Inferior parietal cortex (tissue), 1 donor: ENCODE results near the gene SLC27A5.
"Not testable (repeated sequence)": the region's sequence is repeated elsewhere in the genome, so short reads cannot be mapped to it uniquely, and the experiment has no call there.

ENCODE experiments used
- DNase-seq: peaks from one replicate; pipeline ENCODE4 v3.0.0-alpha.2; 2016; ENCODE audit errors: extremely low spot score

The SLC27A5 gene

DNA sequence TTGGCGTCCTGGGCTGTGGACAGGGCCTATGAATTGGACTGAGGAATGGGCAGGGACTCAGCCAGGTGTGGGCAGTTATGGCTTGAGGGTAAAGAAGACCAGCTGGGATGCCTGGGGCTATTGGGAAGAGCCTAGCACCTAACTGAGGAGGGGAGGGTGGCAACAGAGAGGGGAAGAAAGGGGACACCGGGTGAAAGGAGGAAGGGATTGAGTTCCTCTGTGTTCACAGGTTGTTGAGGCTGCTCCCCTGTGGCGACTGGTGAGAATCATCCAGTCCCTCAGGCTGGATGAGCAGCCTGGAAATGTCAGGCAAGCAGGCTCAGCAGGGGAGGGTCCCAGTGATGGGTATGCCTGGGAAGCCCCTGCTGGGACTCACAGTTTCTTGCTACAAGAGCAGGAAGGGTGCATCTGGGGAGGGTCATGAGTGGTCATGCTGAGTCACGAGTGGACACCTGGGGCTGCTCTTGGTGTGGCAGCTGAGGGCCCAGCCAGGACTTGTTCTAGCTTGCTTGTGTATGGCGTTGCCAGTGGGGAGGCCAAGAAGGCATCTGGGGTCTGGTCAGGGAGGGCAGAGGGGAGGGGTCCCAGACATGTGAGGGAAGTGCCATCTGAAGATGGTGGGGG lies 43.5 kb downstream of the SLC27A5 start:
- no peak for DNase-seq

DNA sequence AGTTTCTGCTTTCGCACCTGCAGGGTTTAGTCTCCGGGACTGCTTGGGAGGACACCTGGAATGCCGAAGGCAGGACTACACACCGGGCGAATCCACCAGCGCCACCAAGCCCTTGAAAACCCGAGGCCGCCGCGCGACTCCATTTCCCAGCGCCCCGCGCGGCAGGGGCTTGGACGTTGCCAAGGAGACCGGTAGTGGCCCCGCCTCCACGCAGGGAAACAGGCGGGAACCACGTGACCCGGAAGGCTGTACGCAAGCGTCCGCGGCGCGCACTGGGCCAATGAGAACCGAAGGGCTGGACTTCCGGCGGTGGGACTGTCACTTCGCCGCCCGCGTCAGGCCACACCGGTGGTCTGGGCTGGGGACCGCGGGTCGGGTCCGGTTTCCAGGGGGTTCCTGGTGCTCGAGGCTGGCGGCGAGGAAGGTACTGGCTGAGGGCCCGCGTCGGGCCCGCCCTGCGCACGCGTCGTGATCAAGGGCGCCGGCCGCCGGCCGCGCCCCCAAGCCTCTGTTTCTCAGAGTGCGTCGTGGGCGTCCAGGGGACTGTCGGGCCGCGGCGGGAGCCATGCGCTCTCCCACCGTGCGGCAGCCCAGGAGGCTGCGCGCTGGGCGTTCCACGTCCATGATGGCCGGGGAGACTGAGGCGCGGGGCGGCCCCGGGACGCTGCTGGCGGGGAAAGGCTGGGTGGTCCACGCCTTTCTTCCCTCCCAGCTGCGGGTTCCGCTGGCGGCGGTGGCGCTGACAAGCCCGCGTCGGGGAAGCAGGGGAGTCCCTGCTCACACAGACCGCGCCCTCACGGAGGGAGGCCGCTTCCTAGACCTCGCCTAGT lies 44.8 kb downstream of the SLC27A5 start, which contains the start of gene ZNF324:
ZNF324 (plus strand) TSS at position 321 of the 830 bp plus-strand sequence. CDS start 2,106 bp downstream, outside the sequence.
- peak; percentile 99 for DNase-seq

DNA sequence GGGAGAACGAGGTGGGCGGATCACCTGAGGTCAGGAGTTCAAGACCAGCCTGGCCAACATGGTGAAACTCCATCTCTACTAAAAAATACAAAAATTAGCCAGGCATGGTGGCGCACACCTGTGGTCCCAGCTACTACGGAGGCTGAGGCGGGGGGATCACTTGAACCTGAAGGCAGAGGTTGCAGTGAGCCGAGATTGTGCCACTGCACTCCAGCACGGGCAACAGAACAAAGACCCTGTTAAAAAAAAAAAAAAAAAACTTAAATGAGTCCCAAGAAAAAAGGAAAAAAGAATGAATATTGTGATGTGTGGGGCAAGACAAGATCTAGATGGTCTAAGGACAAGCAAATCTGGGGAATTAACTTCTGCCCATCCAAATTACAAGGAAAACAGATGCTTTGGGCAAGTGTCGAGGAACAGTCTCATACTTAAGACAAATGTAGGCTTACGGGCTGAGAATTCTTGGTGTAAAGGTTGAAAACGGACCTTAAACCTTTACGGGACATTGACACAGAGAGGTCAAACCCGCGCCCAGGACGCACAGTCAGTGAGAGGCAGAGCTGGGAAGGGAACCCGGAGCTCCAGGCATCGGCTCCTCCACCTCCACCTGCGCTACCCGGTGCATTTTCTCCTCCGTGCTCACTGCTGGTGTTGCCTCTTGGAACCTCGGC lies 45.6 kb downstream of the SLC27A5 start:
- DNase-seq = no peak

DNA sequence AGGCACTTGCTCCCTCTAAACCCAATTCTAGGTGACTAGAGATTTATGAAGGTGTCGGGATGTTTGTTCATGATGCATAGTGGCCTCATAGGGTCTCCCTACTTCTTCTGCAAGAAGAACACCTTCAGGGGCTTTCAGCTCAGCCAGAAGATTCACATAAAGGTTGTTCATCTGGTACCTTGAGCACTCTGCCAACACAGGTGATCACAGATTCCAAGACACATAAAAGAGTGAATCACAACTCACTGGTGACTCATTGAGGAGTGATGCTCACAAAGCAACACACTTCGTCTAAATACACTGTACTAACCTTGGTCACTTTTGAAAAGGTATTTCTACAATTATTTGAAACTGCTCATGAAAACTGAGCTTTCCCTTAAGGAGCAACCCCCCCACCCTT lies 51.8 kb downstream of the SLC27A5 start:
- no peak for DNase-seq

DNA sequence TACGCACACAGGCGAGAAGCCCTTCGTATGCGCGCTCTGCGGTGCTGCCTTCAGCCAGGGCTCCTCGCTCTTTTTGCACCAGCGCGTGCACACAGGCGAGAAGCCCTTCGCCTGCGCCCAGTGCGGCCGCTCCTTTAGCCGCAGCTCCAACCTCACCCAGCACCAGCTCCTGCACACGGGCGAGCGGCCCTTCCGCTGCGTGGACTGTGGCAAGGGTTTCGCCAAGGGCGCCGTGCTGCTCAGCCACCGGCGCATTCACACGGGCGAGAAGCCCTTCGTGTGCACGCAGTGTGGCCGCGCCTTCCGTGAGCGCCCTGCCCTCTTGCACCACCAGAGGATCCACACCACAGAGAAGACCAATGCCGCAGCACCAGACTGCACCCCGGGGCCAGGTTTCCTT lies 55.7 kb downstream of the SLC27A5 start:
- DNase-seq = no peak

DNA sequence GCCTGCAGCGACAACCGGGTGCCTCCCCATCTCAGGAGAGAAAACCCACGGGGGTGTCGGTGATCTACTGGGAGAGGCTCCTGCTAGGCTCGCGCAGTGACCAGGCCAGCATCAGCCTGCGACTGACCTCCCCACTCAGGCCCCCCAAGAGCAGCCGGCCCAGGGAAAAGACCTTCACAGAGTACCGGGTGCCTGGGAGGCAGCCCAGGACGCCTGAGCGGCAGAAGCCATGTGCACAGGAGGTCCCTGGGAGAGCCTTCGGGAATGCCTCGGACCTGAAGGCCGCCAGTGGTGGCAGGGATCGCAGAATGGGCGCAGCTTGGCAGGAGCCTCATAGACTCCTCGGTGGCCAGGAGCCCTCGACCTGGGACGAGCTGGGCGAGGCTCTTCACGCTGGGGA lies 56.5 kb downstream of the SLC27A5 start:
- DNase-seq = no peak

DNA sequence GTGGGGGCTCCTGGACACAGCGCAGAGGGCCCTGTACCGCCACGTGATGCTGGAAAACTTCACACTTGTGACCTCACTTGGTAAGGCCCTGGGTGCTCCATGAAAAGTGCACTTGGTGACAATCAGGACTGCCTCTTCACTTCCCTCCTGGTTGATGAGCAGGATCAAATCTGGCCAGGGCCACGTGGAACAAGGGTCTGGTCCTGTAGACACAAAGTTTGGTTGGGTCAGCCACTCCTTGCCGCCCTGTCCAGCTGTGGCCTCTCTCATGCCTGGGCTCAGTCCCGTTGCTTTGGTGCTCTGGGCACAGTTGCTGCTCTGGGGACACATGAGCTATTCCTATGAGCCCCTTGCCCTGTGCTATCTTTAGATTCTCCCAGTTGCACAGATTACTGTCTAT lies 58.0 kb downstream of the SLC27A5 start:
- no peak for DNase-seq

DNA sequence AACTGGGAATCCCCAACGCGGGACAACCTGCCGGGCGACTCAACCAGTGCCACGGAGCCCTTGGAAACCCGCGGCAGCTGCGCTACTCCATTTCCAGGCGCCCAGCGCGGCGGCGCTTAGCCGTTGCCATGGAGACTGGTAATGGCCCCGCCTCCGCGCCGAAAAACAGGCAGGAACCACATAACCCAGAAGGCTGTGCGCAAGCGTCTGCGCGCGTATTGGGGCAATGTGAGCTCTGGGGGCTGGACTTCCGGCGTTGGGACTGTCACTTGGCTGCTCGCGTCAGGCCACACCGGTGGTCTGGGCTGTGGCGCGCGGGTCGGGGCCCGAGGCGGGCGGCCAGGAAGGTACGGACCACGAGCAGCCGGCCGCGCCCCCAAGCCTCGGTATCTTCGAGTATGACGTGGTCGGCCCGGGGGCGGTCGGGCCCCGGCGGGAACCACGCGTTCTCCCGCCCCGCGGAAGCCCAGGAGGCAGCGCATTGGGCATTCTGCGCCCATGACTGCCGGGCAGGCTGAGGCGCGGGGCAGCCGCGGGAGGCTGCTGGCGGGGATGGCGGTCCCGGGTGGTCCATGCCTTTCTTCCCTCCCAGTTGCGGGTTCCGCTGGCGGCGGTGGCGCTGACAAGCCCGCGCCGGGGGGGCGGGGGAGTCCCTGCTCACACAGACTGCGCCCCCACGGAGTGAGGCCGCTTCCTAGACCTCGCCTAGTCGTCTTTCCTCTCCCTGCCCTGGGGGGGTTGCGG lies 60.3 kb downstream of the SLC27A5 start, which contains the start of gene ZNF324B:
ZNF324B (plus strand) TSS at position 265 of the 744 bp plus-strand sequence. CDS start 2,080 bp downstream, outside the sequence.
- DNase-seq = peak; percentile 98

DNA sequence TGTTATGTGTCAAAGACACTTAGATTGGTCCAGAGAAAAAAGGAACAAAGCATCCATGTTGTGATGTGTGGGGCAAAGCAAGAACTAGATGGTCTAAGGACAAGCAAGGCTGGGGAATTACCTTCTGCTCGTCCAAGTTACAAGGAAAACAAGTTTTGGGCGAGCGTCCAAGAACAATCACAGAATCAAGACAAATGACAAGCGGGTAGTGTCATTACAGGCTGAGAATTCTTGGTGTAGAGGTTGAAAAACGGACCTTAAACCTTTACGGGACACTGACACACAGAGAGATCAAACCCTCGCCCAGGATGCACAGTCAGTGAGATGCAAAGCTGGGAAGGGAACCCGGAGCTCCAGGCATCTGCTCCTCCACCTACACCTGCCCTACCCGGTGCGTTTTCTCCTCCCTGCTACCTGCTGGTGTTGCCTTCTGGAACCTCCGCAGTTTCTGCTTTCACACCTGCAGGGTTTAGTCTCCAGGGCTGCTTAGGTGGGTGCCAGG lies 60.9 kb downstream of the SLC27A5 start:
- peak; percentile 20 for DNase-seq

DNA sequence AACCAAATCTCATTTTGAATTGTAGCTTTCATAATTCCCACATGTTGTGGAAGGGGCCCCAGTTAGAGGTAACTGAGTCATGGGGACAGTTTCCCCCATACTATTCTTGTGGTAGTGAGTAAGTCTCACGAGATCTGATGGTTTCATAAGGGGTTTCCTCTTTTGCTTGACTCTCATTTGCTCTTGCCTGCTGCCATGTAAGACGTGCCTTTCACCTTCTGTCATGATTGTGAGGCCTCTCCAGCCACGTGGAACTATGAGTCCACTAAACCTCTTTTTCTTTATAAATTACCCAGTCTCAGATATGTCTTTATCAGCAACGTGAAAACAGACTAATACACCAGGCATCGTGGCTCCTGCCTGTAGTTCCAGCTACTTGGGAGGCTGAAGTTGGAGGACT lies 61.8 kb downstream of the SLC27A5 start:
- not testable (repeated sequence) for DNase-seq

DNA sequence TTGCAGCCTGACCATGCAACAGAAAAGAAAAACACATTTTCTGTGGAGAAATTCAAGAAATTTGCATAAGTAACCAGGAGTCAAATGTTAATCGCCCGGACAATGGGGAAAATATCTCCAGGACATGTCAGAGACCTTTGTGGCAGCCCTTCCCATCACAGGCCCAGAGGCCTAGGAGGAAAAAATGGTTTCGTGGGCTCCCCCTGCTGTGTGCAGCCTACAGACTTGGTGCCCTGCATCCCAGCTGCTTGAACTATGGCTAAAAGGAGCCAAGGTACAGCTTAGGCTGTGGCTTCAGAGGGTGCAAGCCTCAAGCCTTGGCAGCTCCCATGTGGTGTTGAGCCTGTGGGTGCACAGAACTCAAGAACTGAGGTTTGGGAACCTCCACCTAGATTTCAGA lies 62.9 kb downstream of the SLC27A5 start:
- not testable (repeated sequence) for DNase-seq
